ENCODE measurements around the gene CNOT6L.

GRCh38 chr4:77711469-77711868, 107.7 kb downstream of the CNOT6L start:
- no peak for TF ChIP-seq ZNF280D (CRISPR knock-in tag; IDR thresholded peaks at IDR 0.05)
- TF ChIP-seq BHLHE40 (IDR thresholded peaks at IDR 0.05; ENCODE audit: low read length) = no peak
- TF ChIP-seq FOXA1 (IDR thresholded peaks at IDR 0.05) = no peak
- TF ChIP-seq FOXA1 (CRISPR knock-in tag; IDR thresholded peaks at IDR 0.05) = no peak
- no peak for TF ChIP-seq ZBTB21 (CRISPR knock-in tag; IDR thresholded peaks at IDR 0.05)
- TF ChIP-seq RAD21 (CRISPR knock-in tag; IDR thresholded peaks at IDR 0.05) = no peak
- TF ChIP-seq ZNF747 (CRISPR knock-in tag; IDR thresholded peaks at IDR 0.05; ENCODE audit: borderline replicate concordance) = no peak
- TF ChIP-seq SP2 (CRISPR knock-in tag; IDR thresholded peaks at IDR 0.05) = no peak
- TF ChIP-seq ZMYM4 (CRISPR knock-in tag; IDR thresholded peaks at IDR 0.05) = no peak
- no peak for TF ChIP-seq FOXJ3 (CRISPR knock-in tag; IDR thresholded peaks at IDR 0.05; ENCODE audit: borderline replicate concordance)
- no peak for TF ChIP-seq PHF20 (CRISPR knock-in tag; IDR thresholded peaks at IDR 0.05)
